ENCODE measurements around the gene INCA1. TPM values are rescaled to one million over a fixed set of nuclear protein-coding genes. Genes with fewer than 3 reads are reported as not detected.

The INCA1 gene
- total and polyA plus RNA-seq, 2 of the 13 experiments (the other 11 are each of a cell fraction or from before 2014, with no cell fraction given) = 0.93 to 2.6 TPM

DNA sequence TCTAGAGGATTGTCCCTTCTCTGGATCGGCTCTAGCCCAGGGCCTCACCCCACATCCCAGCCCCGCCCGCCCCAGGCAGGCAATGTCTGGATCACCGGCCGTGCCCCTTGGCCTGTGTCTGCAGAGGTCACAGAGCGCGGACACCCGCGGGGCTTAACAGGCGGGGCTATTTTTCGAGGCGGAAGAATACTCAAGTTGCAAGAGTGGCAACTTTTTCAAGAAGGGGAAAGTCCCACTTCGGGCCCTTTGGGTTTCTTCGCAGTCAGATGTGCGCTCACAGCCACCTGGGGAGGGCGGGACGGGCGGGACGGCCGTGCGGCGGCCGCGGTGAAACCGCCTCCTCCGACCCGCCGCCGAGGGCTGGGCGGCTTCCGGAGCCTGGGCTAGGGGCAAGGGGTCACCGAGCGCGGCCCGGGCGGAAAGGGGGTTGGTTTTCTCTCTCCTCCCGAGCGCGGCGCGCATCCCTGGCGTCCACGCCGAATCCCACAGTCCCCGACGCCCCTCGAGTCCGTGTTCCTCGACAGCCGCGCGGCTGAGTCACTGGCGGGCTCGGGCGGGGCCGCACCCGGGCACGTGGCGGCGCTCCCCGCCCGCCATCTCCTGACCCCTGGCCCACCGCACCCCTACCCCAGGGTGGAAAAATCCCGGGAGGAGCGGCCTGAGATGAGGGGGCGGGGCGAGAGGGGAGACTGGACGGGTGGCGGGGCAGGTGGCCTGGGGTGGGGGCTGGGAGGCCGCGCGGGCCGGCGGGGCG, 47.8 kb downstream of the INCA1 start (continued):
- TF ChIP-seq, protein P1, sequence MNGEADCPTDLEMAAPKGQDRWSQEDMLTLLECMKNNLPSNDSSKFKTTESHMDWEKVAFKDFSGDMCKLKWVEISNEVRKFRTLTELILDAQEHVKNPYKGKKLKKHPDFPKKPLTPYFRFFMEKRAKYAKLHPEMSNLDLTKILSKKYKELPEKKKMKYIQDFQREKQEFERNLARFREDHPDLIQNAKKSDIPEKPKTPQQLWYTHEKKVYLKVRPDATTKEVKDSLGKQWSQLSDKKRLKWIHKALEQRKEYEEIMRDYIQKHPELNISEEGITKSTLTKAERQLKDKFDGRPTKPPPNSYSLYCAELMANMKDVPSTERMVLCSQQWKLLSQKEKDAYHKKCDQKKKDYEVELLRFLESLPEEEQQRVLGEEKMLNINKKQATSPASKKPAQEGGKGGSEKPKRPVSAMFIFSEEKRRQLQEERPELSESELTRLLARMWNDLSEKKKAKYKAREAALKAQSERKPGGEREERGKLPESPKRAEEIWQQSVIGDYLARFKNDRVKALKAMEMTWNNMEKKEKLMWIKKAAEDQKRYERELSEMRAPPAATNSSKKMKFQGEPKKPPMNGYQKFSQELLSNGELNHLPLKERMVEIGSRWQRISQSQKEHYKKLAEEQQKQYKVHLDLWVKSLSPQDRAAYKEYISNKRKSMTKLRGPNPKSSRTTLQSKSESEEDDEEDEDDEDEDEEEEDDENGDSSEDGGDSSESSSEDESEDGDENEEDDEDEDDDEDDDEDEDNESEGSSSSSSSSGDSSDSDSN (CRISPR knock-in tag; IDR thresholded peaks at IDR 0.05) = peak; percentile 45; the same call in 1 of the 2 replicates
- TF ChIP-seq, protein P2, sequence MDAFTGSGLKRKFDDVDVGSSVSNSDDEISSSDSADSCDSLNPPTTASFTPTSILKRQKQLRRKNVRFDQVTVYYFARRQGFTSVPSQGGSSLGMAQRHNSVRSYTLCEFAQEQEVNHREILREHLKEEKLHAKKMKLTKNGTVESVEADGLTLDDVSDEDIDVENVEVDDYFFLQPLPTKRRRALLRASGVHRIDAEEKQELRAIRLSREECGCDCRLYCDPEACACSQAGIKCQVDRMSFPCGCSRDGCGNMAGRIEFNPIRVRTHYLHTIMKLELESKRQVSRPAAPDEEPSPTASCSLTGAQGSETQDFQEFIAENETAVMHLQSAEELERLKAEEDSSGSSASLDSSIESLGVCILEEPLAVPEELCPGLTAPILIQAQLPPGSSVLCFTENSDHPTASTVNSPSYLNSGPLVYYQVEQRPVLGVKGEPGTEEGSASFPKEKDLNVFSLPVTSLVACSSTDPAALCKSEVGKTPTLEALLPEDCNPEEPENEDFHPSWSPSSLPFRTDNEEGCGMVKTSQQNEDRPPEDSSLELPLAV (CRISPR knock-in tag; conservative IDR thresholded peaks at IDR 0.05; ENCODE audit: low read depth) = no peak
- TF ChIP-seq ZNF761 (CRISPR knock-in tag; conservative IDR thresholded peaks at IDR 0.05) (no peak; the same call in 1 of the 2 replicates), HOXA5 (CRISPR knock-in tag; IDR thresholded peaks at IDR 0.05) (peak; percentile 51; the same call in 1 of the 2 replicates), CBX2 (IDR thresholded peaks at IDR 0.05; ENCODE audit: low read depth, low read length) (no peak), CBX2 (CRISPR knock-in tag; IDR thresholded peaks at IDR 0.05; ENCODE audit: low read depth) (no peak), ZNF607 (CRISPR knock-in tag; IDR thresholded peaks at IDR 0.05; ENCODE audit: borderline replicate concordance) (peak; percentile 67; the same call in 1 of the 2 replicates), HHEX (CRISPR knock-in tag; IDR thresholded peaks at IDR 0.05) (no peak), RAD21 (CRISPR knock-in tag; IDR thresholded peaks at IDR 0.05) (no peak; the same call in 1 of the 2 replicates), HNF4G (IDR thresholded peaks at IDR 0.05; ENCODE audit: borderline replicate concordance, low read depth, low read length) (peak; percentile 38; the same call in 1 of the 2 replicates), HNF4G (CRISPR knock-in tag; IDR thresholded peaks at IDR 0.05; ENCODE audit: borderline replicate concordance, low read depth) (no peak)
- TF ChIP-seq, protein P3, sequence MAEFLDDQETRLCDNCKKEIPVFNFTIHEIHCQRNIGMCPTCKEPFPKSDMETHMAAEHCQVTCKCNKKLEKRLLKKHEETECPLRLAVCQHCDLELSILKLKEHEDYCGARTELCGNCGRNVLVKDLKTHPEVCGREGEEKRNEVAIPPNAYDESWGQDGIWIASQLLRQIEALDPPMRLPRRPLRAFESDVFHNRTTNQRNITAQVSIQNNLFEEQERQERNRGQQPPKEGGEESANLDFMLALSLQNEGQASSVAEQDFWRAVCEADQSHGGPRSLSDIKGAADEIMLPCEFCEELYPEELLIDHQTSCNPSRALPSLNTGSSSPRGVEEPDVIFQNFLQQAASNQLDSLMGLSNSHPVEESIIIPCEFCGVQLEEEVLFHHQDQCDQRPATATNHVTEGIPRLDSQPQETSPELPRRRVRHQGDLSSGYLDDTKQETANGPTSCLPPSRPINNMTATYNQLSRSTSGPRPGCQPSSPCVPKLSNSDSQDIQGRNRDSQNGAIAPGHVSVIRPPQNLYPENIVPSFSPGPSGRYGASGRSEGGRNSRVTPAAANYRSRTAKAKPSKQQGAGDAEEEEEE (CRISPR knock-in tag; IDR thresholded peaks at IDR 0.05; ENCODE audit: borderline replicate concordance) = no peak
- TF ChIP-seq, protein P4, sequence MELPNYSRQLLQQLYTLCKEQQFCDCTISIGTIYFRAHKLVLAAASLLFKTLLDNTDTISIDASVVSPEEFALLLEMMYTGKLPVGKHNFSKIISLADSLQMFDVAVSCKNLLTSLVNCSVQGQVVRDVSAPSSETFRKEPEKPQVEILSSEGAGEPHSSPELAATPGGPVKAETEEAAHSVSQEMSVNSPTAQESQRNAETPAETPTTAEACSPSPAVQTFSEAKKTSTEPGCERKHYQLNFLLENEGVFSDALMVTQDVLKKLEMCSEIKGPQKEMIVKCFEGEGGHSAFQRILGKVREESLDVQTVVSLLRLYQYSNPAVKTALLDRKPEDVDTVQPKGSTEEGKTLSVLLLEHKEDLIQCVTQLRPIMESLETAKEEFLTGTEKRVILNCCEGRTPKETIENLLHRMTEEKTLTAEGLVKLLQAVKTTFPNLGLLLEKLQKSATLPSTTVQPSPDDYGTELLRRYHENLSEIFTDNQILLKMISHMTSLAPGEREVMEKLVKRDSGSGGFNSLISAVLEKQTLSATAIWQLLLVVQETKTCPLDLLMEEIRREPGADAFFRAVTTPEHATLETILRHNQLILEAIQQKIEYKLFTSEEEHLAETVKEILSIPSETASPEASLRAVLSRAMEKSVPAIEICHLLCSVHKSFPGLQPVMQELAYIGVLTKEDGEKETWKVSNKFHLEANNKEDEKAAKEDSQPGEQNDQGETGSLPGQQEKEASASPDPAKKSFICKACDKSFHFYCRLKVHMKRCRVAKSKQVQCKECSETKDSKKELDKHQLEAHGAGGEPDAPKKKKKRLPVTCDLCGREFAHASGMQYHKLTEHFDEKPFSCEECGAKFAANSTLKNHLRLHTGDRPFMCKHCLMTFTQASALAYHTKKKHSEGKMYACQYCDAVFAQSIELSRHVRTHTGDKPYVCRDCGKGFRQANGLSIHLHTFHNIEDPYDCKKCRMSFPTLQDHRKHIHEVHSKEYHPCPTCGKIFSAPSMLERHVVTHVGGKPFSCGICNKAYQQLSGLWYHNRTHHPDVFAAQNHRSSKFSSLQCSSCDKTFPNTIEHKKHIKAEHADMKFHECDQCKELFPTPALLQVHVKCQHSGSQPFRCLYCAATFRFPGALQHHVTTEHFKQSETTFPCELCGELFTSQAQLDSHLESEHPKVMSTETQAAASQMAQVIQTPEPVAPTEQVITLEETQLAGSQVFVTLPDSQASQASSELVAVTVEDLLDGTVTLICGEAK (IDR thresholded peaks at IDR 0.05) = no peak
- TF ChIP-seq, protein P4 (CRISPR knock-in tag; IDR thresholded peaks at IDR 0.05) = peak; percentile 57; the same call in 1 of the 2 replicates

Measured in HepG2 (cell line).